ENCODE measurements around the gene RALBP1.

DNA sequence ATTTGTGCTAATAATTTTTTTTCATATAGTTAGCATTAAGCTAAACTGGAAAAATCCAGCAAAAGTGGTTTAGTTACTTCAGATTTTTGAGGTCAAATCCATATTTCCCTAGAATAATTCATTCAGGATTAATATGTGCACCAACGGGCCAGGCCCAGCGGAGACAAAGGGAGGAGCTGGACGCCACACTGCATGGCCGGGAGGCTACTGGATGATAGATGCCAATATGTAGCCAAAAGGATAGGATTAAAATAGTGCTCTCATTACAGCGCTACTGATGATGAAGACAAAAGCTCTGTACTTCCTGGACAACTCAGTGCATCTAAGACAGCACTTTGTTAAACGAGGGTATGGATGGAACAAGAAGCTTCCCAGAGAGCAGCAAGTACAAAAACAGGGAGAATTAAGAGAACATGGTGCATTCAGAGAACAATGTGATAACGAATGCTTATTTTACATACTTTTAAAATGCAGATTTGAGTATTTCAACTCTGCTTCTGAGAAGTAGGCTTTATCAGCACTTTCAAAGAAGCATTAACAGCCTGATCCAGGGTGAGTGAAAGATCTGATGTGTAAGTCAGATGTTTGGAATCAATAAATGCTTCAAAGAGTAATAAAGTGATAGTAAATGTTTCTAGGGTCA, 99.3 kb downstream of the RALBP1 start:
- no peak for TF ChIP-seq SIN3A (IDR thresholded peaks at IDR 0.05; ENCODE audit: borderline replicate concordance, insufficient read depth, low read depth, low read length)
- TF ChIP-seq POLR2AphosphoS5 (IDR thresholded peaks at IDR 0.05; ENCODE audit: low read depth, low read length): no peak
- TF ChIP-seq, protein P1, sequence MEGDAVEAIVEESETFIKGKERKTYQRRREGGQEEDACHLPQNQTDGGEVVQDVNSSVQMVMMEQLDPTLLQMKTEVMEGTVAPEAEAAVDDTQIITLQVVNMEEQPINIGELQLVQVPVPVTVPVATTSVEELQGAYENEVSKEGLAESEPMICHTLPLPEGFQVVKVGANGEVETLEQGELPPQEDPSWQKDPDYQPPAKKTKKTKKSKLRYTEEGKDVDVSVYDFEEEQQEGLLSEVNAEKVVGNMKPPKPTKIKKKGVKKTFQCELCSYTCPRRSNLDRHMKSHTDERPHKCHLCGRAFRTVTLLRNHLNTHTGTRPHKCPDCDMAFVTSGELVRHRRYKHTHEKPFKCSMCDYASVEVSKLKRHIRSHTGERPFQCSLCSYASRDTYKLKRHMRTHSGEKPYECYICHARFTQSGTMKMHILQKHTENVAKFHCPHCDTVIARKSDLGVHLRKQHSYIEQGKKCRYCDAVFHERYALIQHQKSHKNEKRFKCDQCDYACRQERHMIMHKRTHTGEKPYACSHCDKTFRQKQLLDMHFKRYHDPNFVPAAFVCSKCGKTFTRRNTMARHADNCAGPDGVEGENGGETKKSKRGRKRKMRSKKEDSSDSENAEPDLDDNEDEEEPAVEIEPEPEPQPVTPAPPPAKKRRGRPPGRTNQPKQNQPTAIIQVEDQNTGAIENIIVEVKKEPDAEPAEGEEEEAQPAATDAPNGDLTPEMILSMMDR (IDR thresholded peaks at IDR 0.05): no peak
- TF ChIP-seq, protein P2, sequence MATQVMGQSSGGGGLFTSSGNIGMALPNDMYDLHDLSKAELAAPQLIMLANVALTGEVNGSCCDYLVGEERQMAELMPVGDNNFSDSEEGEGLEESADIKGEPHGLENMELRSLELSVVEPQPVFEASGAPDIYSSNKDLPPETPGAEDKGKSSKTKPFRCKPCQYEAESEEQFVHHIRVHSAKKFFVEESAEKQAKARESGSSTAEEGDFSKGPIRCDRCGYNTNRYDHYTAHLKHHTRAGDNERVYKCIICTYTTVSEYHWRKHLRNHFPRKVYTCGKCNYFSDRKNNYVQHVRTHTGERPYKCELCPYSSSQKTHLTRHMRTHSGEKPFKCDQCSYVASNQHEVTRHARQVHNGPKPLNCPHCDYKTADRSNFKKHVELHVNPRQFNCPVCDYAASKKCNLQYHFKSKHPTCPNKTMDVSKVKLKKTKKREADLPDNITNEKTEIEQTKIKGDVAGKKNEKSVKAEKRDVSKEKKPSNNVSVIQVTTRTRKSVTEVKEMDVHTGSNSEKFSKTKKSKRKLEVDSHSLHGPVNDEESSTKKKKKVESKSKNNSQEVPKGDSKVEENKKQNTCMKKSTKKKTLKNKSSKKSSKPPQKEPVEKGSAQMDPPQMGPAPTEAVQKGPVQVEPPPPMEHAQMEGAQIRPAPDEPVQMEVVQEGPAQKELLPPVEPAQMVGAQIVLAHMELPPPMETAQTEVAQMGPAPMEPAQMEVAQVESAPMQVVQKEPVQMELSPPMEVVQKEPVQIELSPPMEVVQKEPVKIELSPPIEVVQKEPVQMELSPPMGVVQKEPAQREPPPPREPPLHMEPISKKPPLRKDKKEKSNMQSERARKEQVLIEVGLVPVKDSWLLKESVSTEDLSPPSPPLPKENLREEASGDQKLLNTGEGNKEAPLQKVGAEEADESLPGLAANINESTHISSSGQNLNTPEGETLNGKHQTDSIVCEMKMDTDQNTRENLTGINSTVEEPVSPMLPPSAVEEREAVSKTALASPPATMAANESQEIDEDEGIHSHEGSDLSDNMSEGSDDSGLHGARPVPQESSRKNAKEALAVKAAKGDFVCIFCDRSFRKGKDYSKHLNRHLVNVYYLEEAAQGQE (IDR thresholded peaks at IDR 0.05; ENCODE audit: insufficient read depth in 1 of 2, low read depth in 2 of 2, low read length in 1 of 2): no peak
- no peak for TF ChIP-seq TCF7L2 (IDR thresholded peaks at IDR 0.05; ENCODE audit: low read depth, low read length)

Measured in Panc1 (cell line).